GM21576 (cell line): Measurements from ENCODE around the gene EMC6.
"Not testable (repeated sequence)": the region's sequence is repeated elsewhere in the genome, so short reads cannot be mapped to it uniquely, and the experiment has no call there.

ENCODE experiments used
- ATAC-seq: cut with Tn5 transposase; IDR thresholded peaks from one replicate; pipeline ENCODE4 v1.9.1; 2021; ENCODE audit warnings: mild to moderate bottlenecking, moderate library complexity; ENCODE audit not compliant: unreplicated experiment

The EMC6 gene

GRCh38 chr17:3704931-3705717 is 36.5 kb downstream of the EMC6 start:
- ATAC-seq = no peak

- not testable (repeated sequence) for ATAC-seq
These were observed 37.0 kb downstream of the EMC6 start for GRCh38 chr17:3705718-3705984.

- ATAC-seq = no peak
These were observed 39.8 kb downstream of the EMC6 start for GRCh38 chr17:3708366-3708765.

- ATAC-seq = peak; percentile 89
These were observed 42.4 kb downstream of the EMC6 start for GRCh38 chr17:3710951-3711383.

- no peak for ATAC-seq
These were observed 44.3 kb downstream of the EMC6 start for GRCh38 chr17:3712811-3713463.

- no peak for ATAC-seq
These were observed 46.7 kb downstream of the EMC6 start for GRCh38 chr17:3715296-3715695.

GRCh38 chr17:3718201-3718600 is 49.6 kb downstream of the EMC6 start:
- no peak for ATAC-seq

- ATAC-seq = no peak
These were observed 50.7 kb downstream of the EMC6 start for GRCh38 chr17:3719265-3719664.
